Uterus (tissue), 2 donors: ENCODE results near the gene ANKRD65.
"Not testable (repeated sequence)": the region's sequence is repeated elsewhere in the genome, so short reads cannot be mapped to it uniquely, and the experiment has no call there.

Experiments used
- POLR2A ChIP-seq, 2 donors: fragments of 450-650 bp; IDR thresholded peaks; one replicate each; pipeline ENCODE4 v1.6.1; 2016; ENCODE audit warnings: antibody characterized with exemption in 2 of 2, mild to moderate bottlenecking in 1 of 2, moderate library complexity in 1 of 2
- TF ChIP-seq, protein P1 (sequence below), 4 experiments: fragments of 200-600 bp in 2 of 4; fragments of 450-650 bp in 2 of 4; sonication (generic) in 2 of 4; IDR thresholded peaks; one replicate each; pipeline ENCODE4 v1.5.1; 2016 to 2019; ENCODE audit warnings: antibody characterized with exemption in 4 of 4, mild to moderate bottlenecking in 2 of 4, moderate library complexity in 1 of 4

DNA sequence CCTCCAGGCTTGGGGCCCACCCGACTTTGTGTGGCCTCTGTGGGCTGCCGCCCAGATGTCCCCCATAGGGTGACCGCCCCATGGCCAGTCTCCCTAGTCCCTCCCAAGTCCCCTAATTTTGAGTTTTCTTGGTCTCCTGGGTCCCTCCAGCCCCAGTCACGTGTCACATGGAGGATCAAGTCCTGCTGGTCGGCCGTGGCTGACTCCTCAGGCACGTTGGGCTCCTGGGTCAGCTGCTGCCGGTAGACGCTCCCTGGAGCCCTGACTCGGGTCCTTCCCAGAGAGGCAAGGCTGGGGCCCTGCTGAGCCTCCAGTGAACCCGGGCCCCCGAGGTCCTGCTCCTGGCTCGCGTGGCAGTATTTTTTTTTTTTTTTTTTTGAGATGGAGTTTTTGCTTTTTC, 38.6 kb upstream of the ANKRD65 start:
- TF ChIP-seq, protein P1, sequence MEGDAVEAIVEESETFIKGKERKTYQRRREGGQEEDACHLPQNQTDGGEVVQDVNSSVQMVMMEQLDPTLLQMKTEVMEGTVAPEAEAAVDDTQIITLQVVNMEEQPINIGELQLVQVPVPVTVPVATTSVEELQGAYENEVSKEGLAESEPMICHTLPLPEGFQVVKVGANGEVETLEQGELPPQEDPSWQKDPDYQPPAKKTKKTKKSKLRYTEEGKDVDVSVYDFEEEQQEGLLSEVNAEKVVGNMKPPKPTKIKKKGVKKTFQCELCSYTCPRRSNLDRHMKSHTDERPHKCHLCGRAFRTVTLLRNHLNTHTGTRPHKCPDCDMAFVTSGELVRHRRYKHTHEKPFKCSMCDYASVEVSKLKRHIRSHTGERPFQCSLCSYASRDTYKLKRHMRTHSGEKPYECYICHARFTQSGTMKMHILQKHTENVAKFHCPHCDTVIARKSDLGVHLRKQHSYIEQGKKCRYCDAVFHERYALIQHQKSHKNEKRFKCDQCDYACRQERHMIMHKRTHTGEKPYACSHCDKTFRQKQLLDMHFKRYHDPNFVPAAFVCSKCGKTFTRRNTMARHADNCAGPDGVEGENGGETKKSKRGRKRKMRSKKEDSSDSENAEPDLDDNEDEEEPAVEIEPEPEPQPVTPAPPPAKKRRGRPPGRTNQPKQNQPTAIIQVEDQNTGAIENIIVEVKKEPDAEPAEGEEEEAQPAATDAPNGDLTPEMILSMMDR (IDR thresholded peaks at IDR 0.05) = not testable (repeated sequence)
- not testable (repeated sequence) for TF ChIP-seq POLR2A (IDR thresholded peaks at IDR 0.05)
